GM15510 (cell line): ENCODE measurements around the gene EXO5.

Experiments used
- POLR2A ChIP-seq: IDR thresholded peaks from 3 replicates; pipeline ENCODE4 v1.6.1; 2011; ENCODE audit warnings: borderline replicate concordance; ENCODE audit not compliant: insufficient read length; ENCODE audit errors: extremely low read depth

The EXO5 gene, protein sequence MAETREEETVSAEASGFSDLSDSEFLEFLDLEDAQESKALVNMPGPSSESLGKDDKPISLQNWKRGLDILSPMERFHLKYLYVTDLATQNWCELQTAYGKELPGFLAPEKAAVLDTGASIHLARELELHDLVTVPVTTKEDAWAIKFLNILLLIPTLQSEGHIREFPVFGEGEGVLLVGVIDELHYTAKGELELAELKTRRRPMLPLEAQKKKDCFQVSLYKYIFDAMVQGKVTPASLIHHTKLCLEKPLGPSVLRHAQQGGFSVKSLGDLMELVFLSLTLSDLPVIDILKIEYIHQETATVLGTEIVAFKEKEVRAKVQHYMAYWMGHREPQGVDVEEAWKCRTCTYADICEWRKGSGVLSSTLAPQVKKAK

GRCh38 chr1:40508375-40509341 lies at the start of gene EXO5:
Gene EXO5, plus strand, starts transcription at chr1:40508767. Its CDS starts 5,778 bp downstream, at chr1:40514545.
- peak; percentile 81 for TF ChIP-seq POLR2A

DNA sequence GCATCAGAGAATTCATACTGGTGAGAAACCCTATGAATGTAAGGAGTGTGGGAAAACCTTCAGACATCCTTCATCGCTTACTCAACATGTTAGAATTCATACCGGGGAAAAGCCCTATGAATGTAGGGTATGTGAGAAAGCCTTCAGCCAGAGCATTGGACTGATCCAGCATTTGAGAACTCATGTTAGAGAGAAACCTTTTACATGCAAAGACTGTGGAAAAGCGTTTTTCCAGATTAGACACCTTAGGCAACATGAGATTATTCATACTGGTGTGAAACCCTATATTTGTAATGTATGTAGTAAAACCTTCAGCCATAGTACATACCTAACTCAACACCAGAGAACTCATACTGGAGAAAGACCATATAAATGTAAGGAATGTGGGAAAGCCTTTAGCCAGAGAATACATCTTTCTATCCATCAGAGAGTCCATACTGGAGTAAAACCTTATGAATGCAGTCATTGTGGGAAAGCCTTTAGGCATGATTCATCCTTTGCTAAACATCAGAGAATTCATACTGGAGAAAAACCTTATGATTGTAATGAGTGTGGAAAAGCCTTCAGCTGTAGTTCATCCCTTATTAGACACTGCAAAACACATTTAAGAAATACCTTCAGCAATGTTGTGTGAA lies 45.5 kb upstream of the EXO5 start:
- no peak for TF ChIP-seq POLR2A

DNA sequence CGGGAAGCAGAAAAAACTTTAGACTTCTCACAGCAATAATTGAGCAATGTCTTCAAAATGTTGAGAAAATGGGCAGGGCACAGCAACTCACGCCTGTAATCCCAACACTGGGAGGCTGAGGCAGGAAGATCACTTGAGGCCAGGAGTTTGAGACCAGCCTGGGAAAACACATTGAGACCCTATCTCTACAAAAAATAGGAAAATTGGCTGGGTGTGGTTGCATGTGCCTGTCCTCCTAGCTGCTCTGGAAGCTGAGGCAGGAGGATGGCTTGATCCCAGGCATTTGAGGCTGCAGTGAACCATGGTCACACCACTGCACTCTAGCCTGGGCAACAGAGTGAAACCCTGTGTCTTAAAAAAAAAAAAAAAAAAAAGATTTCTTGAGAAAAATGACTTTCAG lies 39.2 kb upstream of the EXO5 start:
- TF ChIP-seq POLR2A, result no peak

DNA sequence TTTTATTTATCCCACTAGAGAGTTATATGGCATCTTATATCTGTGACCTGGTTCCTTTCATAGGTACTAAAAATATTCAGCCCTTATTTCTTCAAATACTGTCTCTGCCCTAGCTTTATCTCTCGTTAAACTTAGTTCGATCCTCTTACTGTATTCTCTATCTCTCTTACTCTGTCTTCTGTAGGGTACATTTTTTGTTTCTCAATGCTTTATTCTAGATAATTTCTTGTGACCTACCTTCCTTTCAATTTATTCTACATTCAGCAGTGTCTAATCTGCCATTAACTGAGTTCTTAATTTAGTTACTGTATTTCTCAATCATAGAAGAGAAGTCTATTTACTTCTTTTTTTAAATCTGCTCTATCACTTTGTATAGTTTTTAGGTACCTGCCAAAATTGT lies 33.3 kb upstream of the EXO5 start:
- no peak for TF ChIP-seq POLR2A

- peak; percentile 83 for TF ChIP-seq POLR2A
Observed at GRCh38 chr1:40476924-40477677, 31.5 kb upstream of the EXO5 start, which contains the start of gene ZFP69. Gene ZFP69, plus strand, starts transcription at chr1:40477290. Its CDS starts 2,072 bp downstream, at chr1:40479362.

- TF ChIP-seq POLR2A, result no peak
Observed at GRCh38 chr1:40477678-40478053, 30.9 kb upstream of the EXO5 start.

DNA sequence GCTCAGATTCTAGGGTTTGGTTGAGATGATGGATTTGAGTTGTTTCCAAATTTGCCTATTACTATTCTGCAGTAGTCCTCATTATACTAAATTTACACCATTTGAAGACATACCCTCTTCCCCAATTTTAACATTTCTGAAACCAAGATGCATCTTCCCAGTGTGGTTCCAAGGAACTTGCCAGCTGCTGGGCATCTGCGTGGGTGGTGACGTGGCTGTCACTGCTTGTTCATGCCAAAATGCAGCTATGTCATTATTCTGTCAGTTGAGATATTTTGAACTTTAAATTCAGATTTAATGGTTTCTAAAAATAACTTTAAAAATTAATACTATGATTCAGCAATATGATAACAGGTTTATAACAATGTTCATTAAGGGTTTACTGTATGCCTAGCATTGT lies 30.3 kb upstream of the EXO5 start:
- no peak for TF ChIP-seq POLR2A

- no peak for TF ChIP-seq POLR2A
Observed at GRCh38 chr1:40479156-40479555, 29.4 kb upstream of the EXO5 start.

GRCh38 chr1:40495315-40495903 lies 13.2 kb upstream of the EXO5 start:
- TF ChIP-seq POLR2A, result no peak

DNA sequence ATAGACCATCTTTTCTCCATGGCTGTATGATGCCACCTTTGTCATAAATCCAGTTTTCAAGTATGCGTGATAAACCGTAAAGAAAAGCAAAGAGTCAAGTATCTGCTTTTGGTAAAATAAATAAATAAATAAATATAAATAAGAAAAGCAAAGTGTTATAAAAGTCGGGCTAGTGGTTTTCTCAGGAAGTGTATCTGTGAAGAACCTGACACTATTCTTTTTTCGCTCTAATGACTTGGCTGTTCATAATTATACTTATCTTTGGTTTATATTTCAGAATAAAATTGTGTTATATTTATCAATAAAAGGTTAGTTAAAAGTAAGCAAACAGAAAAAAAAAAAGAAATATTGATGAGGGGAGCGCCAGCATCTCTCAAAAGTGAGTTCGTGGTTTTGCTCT lies 594 bp upstream of the EXO5 start:
- TF ChIP-seq POLR2A, result no peak

DNA sequence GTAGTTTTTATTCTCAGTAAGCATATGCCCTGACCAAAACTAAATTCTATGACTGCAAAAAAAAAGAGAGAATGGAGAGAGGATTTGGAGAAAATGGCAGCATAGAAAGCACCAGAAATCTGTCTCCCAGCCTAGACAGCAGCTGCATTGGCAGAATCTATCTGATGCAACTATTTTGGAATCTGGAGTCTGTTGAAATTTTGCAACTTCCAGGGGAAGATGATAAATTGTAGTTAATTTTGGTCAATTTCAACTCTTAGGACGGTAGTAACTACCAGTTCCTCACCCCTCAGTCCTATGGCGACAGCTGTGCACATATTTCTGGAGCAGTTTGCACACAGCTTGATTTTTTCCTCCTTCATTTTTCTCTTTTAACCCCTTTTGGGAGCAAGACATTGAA lies 10.9 kb downstream of the EXO5 start:
- TF ChIP-seq POLR2A, result no peak

DNA sequence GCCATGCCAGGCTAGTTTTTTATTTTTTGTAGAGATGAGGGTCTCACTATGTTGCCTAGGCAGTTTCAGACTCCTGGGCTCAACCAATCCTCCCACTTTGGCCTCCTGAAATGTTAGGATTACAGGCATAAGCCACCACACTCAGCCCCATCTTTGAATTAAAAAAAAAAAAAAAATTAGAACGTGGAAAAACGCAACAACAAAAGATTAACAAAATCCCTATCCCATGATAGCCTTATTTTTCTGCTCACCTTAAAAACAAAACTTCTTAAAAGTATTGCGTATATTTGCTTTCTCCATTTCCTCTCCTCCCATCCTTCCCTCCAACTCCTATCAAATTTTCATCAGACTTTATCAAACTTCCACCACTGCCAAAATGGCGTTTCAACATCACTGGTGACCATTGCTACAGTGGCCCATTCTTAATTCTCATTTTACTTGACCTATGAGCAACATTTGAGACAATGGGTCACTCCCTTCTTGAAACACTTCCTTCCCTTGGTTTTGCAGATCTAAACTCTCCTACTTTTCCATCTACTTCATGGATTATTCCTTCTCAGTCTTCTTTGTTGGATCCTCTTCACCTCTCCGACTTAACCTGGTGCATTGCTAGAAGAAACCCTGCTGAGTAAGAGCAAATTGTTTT lies 22.3 kb downstream of the EXO5 start:
- no peak for TF ChIP-seq POLR2A

DNA sequence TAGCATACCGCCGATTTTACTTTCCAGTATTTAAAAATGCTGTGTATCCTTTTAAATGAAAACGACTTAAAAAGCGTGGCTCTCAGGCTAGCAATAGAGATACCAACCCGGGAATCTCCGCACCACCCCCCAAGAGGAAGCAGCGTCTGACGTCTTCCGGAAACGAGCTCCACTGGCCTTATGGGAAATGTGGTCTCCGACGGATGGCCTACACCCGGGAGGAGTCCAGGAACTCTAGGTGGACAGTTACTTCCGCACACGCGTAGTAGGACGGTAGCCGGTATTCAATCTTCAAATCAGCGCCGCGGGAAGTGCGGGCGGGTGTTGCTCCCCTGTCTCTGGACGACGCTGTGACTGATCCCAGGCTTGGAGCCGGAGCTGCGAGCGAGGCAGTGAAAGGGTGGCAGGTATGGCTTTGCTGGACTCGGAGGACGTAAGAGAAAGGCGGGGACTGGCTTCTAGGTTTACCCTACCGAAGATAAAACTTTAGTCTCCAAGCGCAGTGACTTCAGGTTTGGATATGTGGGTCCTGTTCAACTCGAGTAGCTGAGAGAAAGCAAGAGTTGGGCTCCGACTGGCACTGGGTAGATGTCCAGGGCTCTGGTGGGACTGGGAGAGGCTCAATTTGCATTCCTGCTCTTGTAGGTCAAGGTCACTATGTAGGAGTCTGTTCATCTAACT lies 23.0 kb downstream of the EXO5 start, which contains the start of gene ZNF684:
ZNF684 (plus strand) TSS at position 257 of the 681 bp plus-strand sequence. CDS start 1,530 bp downstream, outside the sequence.
- peak; percentile 83 for TF ChIP-seq POLR2A
